Caki2 (cell line): ENCODE measurements around the gene RASGRF1. TPM values are rescaled to one million over a fixed set of nuclear protein-coding genes. Genes with fewer than 3 reads are reported as not detected.
"Not testable (repeated sequence)": the region's sequence is repeated elsewhere in the genome, so short reads cannot be mapped to it uniquely, and the experiment has no call there.

ENCODE experiments used
- DNase-seq: peaks from one replicate; pipeline ENCODE4 v3.0.0-alpha.2; 2015; ENCODE audit warnings: low read depth
- in situ Hi-C: cut with HindIII; loops from 2 replicates; pipeline ENCODE4 v1.10.0; 2016; ENCODE audit warnings: low sequenced_read_pairs, low pct_unique_long_range_greater_than_20kb, mixed read lengths
- total RNA-seq: library from RNA; depleted of rRNA; stranded (reverse); fragments of >200 nt; shearing (Covaris generic); gene quantifications from 2 replicates; pipeline ENCODE4 v1.2.3, GENCODE V29; 2014; ENCODE audit warnings: low replicate concordance

RASGRF1 gene
- total RNA-seq, 1 experiment from 2014 or later, result not detected

DNA sequence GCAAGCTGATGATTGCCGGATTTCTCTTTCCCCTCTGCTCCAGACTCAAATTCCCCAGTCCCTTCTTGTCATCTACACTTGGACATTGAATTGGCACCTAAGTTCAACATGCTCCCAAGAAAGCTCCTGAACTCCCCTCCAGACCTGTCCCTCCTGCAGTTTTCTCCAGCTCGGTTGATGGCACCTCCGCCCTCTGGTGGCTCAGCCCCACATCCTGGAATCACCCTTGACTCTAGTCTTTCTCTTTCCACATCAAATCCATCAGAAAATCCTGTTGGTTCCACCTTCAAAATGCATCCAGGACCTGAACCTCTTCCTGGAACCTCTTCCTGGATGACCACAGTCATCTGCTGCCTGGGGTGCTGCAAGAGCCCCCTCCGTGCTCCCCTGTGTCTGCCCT lies 60.1 kb downstream of the RASGRF1 start:
- no peak for DNase-seq
- in situ Hi-C loops, result loop anchor here (25.0 kb wide), 1 partner anchor 157 kb away; no protein-coding TSS in a partner anchor

DNA sequence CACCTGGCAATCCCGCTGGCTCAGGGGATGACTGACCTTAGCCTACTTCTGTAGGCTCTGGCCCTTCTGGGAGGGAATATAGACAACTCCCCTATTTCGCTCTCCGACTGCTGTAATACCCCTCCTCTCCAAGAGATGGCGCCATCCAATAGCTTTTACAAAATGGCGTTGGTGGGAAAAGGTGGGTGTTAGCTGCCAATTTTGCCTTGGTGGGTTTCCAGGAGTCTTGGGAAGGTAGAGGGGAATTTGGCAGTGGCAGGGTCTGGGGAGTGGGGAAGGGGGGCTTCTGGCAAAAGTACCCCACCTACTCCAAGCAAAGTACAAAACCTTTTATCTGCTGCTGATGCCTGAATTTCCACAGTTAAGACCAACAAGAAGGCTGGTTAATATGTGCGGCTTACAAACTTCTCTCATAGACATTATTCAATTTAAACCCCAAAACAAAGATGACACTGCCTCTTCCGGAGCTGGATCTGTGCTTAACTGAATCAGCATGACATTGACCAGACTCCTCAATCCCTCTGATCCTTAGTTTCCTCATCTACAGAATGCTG lies 62.1 kb downstream of the RASGRF1 start:
- in situ Hi-C loops, result loop anchor here (25.0 kb wide), 1 partner anchor 159 kb away; no protein-coding TSS in a partner anchor

DNA sequence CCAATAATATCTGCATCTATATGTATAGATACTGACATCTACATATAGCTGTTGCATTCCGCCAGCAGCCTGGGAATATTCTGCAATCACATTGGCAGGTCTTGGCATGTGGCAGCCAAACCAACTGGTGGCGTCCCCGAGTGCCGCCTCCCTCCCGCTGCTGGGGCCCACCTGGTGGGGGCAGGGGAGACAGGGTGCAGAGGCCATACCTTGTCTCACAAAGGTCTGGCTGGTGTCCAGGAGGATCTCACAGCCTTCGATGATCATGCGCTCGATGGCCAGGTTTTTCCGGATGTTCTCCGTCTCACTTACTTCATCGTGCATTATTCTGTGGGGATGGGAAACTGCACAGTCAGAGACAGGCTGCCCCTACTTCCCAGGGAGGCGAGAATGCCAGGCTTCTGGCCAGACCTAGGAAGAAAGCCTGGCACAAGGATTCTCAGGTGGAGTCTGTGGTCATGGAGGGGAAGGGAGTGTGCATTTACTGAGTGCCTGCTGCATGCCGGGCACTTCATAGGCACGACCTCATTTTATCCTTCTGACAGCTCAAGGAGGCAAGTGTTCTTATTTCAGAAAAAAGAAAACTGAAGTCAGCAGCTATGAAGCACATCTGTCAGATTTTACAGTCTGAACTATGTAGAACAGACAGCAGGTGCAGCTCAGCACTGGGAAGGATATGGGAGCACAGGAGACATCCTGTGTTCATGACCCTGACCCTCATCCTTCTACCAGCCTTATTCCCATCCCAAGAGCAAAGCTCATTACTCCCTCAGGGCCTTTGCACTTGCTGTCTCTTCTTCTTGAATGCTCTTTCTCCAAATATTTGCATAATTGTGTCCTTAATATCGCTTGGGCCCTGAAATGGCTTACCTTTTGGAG lies 62.8 kb downstream of the RASGRF1 start:
- in situ Hi-C loops, result loop anchor here (25.0 kb wide), 1 partner anchor 160 kb away; no protein-coding TSS in a partner anchor

More for the DNA sequence above, 62.1 kb downstream of the RASGRF1 start:
- DNase-seq, result peak; percentile 40

DNA sequence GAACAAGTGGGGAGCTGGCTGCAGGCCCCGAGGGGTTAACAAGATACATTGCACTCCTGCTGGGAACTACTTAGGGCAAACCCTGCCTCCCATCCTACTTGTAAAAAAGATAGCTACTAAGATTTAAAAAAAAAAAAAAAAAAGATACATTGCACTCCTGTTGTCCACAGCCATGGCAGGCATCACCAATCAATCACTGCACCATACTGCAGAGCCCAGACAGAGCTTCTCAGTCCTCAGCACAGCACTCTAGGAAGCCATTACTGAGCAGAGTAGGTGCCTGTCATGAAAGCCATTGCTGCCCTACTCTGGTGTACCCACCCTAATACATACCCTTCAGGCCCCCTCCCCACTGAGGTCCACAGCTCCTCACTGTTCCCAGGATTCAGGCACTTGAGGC lies 64.8 kb downstream of the RASGRF1 start:
- DNase-seq, result no peak
- in situ Hi-C loops, result loop anchor here (25.0 kb wide), 1 partner anchor 161 kb away; no protein-coding TSS in a partner anchor

More for the DNA sequence above, 62.8 kb downstream of the RASGRF1 start:
- no peak for DNase-seq

DNA sequence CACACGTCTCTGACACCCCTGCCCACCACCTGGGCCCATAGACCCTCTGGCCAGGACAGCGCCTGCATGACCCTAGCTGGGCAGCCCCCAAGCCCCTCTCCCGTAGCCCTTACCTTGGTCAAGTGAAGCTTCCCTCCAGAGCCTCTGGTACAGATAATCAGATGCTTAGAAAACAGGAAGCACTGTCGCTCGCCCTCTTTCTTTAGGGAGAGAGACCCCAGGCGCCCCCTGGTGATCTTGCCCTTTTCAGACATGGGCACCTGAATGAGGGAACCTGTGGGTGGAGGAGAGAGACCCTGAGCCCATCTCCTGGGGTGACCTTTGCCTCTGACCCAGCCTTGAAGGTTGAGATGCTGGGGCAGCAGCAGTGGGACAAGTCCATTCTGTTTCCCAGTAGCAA lies 65.4 kb downstream of the RASGRF1 start:
- DNase-seq, result no peak
- in situ Hi-C loops, result loop anchor here (25.0 kb wide), 1 partner anchor 162 kb away; no protein-coding TSS in a partner anchor

DNA sequence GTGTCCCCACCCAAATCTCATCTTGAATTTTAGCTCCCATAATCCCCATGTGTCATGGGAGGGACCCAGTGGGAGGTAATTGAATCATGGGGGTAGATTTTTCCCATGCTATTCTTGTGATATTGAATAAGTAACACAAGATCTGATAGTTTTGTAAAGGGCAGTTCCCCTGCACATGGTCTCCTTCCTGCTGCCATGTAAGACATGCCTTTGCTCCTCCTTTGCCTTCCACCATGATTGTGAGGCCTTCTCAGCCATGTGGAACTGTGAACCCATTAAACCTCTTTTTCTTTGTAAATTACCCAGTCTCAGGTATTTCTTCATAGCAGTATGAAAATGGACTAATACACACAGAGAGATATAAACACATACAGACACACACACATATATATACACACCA lies 66.1 kb downstream of the RASGRF1 start:
- DNase-seq, in situ Hi-C loops: not testable (repeated sequence)

DNA sequence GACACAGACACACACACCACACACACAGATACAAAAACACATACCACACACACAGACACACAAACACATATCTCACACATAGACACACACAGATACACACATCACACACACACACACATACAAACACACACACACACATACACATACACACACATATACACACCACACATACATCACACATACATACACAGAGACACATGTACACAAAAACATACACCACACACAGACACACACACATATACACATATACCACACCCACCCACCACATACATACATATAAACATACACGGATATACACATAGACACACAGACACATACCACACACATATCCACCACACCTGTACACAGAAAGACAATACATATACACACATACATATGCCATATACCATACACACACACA lies 66.7 kb downstream of the RASGRF1 start:
- no peak for DNase-seq
- in situ Hi-C loops, result no loop called here

DNA sequence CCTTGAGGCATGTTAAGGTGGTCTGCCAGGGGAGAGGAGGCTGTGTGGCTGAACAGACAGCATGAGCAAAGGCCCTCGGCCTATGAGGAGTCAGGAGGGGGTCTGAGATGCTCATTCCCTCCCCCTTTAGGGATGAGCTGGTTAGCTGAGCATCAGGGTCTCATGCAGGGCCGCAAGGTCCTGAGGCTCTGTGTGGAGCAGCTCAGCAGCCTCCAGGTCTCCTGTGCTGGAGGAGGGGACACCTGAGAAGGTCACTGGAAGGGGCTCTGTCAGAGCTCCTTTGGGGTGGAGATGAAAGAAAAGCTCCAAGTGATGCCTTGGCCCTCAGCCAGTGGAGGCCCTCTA lies 67.1 kb downstream of the RASGRF1 start:
- in situ Hi-C loops, result no loop called here
- no peak for DNase-seq

DNA sequence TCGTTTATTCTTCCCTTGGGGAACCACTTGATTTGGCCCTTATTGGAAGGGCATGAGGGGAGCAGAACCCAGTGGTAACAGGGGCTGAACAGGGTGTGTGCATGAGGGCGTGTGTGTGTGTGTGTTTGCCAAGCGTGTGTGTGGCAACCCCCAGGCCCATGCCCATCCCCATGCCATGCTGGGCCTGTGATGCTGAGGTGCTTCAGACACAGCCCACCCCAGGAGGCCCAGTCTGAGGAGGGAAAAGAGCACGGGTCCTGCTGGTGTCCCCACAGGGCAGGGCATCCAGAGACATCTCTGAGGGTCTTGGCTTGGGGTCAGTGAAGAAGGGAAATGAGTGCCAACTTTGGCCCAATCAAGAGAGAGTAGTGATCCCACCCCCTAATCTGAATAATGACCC lies 71.6 kb downstream of the RASGRF1 start:
- DNase-seq, result no peak

DNA sequence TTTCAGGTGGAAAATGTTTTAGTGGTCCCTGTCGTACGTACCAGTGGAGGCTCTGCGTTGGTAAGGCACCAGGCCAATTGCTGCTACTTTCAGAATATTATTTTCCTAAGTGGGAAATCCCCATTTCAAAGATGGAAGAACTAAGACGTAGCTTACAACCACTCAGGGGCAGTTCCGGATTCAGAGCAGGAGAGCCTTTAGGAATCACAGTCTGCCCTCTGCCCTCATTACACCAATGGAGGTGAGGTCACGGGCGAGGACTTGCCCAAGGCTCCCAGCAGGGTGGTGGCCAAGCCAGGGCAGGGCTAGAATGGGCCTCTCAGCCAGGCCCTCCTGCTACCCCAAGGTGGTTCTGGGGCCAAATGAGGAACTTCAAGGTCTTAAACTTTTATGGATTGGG lies 72.6 kb downstream of the RASGRF1 start:
- in situ Hi-C loops, result no loop called here
- DNase-seq, result no peak

More for the DNA sequence above, 71.6 kb downstream of the RASGRF1 start:
- in situ Hi-C loops, result no loop called here

DNA sequence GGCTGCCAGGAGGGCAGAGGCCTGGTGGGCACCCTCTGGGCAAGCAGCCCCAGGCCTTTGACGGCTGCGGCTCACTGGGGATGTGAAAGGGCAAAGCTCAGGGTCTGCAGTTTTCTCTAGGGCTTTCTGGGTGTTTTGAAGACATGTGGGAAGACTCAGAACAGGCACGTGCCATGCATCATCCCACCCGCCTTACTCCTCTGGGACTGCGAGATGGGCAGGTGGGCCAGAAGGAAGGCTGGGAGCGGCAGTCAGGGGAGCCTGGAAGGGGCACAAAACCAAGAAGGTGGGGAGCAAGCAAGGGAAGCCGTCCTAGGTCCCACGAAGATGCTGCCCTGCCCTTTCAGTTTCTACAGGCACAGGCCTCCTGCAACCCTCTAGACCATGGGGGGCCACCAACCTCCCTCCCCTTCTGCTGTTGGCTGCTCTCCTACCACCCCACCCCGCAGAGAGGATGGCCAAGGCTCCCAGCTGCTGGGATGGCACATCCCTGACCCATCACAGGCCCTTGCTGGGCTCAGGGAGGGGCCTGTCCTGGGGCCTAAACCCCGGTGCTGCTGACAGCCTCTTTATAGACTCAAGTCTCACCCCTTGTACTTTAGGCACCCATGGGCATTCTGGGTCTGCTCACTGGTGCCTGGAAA lies 73.9 kb downstream of the RASGRF1 start:
- DNase-seq, result no peak
- in situ Hi-C loops, result no loop called here

DNA sequence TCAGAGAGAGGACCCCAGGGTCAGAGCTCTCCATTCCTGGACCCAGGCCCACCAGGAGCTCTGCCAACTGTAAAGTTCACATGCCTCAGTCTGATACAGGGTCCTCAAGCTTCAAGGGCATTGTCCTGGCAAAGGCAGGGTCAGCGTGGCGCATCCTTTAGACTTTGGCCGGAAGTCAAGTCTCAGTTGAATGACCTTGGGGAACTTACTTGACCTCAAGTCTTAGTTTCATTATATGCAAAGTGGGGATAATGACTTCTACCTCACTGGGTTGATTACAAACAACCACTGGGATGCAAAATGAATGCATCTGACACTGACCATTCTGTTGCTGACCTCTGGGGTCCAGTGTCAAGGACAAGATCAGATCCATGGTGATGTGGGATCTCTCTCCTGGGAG lies 75.2 kb downstream of the RASGRF1 start:
- in situ Hi-C loops, result no loop called here
- DNase-seq, result no peak

DNA sequence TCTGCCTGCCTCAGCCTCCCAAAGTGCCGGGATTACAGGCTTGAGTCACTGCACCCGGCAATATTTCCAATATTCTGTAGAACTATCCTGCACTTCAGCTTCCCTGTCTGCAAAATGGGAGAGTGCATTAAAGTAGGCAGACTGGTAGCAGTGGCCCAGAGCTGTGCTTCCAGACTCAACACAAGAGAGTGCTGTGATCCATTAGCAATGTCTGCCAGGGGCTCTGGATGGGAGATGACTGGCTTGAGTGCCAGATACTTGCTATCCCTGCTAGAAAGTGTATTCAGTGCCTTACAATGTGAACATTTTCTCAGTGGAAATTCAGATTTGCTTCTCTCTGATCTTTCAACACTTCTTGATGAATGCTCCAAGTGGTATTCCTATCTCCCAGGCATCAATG lies 80.3 kb downstream of the RASGRF1 start:
- in situ Hi-C loops, result no loop called here
- DNase-seq, result no peak

DNA sequence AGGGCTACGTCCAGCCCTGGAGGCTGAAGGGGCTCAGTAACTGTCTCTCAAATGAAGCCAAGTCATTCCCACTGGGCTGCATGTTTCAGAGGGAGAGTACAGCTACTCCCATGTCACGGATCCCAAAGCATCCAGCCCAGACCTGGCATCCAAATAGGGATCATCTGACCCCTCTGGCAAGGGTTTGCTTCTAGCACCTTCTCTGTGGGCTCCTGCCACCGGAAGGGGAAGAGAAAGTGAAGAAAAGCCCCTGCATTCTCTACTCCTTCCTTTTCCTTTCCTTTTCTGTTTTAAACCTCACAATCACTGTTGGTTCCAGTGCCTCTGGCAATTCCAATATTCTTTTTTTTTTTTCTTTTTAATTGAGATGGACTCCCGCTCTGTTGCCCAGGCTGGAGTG lies 81.2 kb downstream of the RASGRF1 start:
- in situ Hi-C loops, result no loop called here

DNA sequence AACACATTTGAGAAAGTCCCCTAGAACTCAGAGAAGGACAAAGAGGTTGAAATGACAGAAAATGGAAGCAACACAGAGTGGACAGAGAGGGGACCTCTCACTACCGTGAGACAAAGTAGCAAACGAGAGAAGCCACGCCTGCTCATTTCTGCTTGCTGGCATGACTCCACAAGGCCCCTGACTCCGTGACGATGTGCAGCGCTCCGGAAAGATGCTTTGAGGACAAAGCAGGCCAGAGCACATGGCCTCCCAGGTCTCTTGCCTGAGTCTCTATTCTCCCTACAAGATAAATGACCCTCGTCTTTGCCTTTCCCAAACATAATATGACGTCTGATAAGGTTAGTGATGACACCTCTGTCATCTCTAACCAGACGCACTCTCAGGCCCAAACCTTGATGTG lies 81.9 kb downstream of the RASGRF1 start:
- in situ Hi-C loops, result no loop called here
- DNase-seq, result no peak

More for the DNA sequence above, 81.2 kb downstream of the RASGRF1 start:
- DNase-seq, result no peak

DNA sequence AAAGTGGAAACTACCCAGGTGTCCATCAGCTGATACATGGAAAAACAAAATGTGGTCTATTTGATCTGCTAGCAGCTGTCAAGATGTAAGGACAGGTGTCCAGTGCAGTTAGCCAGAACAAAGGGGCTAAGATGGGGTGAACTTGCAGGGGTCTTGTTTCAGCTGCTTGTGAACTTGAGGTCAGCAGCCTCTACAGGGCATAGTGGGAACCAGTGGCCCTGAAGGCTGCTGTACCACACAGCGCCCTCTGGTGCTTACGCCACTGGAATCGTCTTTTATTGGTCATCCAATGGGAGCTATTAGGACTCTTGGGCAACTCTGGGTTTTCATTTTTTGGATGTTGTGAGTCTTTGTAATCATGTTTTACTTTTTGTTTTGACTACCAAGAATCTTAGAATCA lies 83.5 kb downstream of the RASGRF1 start:
- no peak for DNase-seq
- in situ Hi-C loops, result no loop called here

DNA sequence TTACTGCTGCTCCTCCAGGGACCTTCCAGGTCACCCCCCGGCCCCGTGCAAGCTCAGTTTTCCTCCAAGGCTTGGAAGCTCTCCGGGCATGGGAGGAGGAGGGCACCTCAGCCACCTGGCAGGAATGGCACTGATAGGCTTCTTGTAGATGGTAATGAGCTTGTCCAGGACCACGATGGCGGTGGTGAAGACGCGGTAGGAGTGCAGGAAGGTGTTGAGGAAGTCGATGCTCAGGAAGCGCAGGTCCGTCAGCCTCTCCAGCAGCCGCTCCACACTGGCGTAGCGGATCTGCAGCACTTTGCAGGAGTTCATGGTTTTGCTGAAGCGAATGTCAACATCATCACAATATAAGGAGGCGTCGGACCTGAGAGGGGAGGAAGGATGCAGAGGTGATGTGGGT lies 84.5 kb downstream of the RASGRF1 start:
- DNase-seq, result no peak
- in situ Hi-C loops, result no loop called here

DNA sequence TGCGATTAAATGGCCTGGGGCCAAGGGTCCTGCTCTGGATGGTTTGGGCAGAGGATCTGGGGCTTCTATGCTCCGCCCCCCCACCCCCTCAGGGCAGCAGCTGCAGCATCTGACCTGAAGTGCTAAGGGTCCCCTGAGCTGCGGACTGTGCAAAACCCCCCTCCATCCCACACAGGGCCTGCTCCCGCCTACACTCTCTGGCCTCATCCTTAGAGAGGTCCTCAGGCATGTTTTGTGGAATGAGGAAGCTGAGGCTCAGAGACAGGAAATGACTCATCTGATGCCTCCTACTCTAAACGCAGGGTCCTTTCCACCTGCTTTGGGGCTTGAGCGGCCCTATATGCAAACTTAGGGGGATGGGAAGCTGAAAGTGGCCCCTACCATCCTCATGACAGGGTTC lies 86.2 kb downstream of the RASGRF1 start:
- DNase-seq, result peak; percentile 22
- in situ Hi-C loops, result no loop called here

DNA sequence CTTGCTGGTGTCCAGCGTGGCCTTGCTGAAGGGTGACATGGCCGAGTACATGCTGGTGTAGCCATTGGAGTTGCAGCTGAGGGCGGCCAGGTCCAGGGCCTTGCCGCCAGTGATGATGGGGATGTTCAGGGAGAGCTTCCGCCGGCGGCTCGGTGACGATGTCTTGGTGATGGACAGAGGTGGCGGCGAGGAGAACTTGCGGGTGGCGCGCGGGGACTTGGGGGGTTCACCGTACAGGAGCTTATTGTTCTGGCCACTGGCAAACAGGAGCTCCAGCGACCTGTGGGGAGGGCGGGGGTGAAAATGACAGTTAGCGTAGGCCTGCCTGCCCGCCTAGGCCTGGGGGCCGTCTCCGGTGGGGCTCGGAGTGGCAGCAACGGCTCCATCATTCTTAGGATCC lies 86.7 kb downstream of the RASGRF1 start:
- in situ Hi-C loops, result no loop called here
- no peak for DNase-seq
